Measurements from ENCODE around the gene WWOX.

WWOX gene

DNA sequence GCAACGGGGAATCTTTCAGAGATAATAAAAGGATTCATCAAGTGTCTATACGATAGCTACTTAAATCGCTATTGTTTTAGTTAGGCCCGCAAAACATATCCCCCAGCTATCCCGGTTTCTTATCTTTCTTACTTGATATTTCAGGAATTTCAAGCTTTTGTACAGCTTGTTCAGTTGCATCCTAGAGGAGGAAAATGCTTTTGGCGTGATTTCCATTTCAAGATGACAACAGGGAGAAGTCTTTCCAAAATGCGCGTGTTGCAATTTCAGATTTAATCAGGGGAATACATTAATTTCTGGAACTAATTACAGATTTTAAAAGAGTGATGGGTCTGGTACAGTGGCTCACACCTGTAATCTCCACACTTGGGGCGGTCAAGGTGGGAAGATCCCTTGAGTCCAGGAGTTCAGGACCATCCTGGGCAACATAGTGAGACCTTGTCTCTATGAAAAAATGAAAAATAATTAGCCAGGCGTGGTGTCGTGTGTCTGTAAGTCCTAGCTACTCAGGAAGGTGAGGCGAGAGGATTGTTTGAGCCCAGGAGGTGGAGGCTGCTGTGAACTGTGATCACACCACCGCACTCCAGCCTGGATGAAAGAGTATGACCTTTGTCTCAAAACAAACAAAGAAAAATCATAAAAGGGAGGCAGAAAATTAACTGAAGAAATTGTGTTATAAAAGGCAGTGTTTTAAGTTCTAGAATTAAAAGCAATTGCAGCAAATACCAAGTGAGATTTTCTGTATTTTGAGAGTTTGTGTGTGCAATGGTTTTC lies 954.9 kb downstream of the WWOX start:
- no peaks in the 10 kb centered on the region for H3K36me3 ChIP-seq (replicated peaks; ENCODE audit: insufficient read depth, low read length)
- H3K4me2 ChIP-seq (ENCODE audit: low read depth, low read length): no peak overlapping the region
- no peaks in the 10 kb centered on the region for H3K27me3 ChIP-seq (replicated peaks; ENCODE audit: insufficient read depth, low read length)
- H3K9me3 ChIP-seq (replicated peaks; ENCODE audit: insufficient read depth, low read length): no peaks in the 10 kb centered on the region
- TF ChIP-seq EZH2 (optimal IDR thresholded peaks at IDR 0.05; ENCODE audit: low read depth, low read length): no peak
- TF ChIP-seq, protein P1, sequence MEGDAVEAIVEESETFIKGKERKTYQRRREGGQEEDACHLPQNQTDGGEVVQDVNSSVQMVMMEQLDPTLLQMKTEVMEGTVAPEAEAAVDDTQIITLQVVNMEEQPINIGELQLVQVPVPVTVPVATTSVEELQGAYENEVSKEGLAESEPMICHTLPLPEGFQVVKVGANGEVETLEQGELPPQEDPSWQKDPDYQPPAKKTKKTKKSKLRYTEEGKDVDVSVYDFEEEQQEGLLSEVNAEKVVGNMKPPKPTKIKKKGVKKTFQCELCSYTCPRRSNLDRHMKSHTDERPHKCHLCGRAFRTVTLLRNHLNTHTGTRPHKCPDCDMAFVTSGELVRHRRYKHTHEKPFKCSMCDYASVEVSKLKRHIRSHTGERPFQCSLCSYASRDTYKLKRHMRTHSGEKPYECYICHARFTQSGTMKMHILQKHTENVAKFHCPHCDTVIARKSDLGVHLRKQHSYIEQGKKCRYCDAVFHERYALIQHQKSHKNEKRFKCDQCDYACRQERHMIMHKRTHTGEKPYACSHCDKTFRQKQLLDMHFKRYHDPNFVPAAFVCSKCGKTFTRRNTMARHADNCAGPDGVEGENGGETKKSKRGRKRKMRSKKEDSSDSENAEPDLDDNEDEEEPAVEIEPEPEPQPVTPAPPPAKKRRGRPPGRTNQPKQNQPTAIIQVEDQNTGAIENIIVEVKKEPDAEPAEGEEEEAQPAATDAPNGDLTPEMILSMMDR (IDR thresholded peaks at IDR 0.05; ENCODE audit: low read length): no peak
- no peak for TF ChIP-seq EZH2phosphoT487 (IDR thresholded peaks at IDR 0.05; ENCODE audit: low read length)
- no peaks in the 10 kb centered on the region for H3K9me2 ChIP-seq (replicated peaks; ENCODE audit: insufficient read depth, low read length)
- H2AFZ ChIP-seq (ENCODE audit: low read length): no peak overlapping the region
- H3K4me1 ChIP-seq (ENCODE audit: low read length): no peaks in the 10 kb centered on the region
- H4K20me1 ChIP-seq (ENCODE audit: insufficient read depth, low read length): no peaks in the 10 kb centered on the region
- no peak overlapping the region for H3K9ac ChIP-seq (ENCODE audit: low read length)
- DNase-seq: no peak
- H3K4me3 ChIP-seq (ENCODE audit: low read length): no peak overlapping the region
- no peaks in the 10 kb centered on the region for H3F3A ChIP-seq (ENCODE audit: insufficient read depth, low read length)
- H3K27ac ChIP-seq (ENCODE audit: low read length): no peak overlapping the region
- no peaks in the 10 kb centered on the region for H3K79me2 ChIP-seq (ENCODE audit: low read length)

DNA sequence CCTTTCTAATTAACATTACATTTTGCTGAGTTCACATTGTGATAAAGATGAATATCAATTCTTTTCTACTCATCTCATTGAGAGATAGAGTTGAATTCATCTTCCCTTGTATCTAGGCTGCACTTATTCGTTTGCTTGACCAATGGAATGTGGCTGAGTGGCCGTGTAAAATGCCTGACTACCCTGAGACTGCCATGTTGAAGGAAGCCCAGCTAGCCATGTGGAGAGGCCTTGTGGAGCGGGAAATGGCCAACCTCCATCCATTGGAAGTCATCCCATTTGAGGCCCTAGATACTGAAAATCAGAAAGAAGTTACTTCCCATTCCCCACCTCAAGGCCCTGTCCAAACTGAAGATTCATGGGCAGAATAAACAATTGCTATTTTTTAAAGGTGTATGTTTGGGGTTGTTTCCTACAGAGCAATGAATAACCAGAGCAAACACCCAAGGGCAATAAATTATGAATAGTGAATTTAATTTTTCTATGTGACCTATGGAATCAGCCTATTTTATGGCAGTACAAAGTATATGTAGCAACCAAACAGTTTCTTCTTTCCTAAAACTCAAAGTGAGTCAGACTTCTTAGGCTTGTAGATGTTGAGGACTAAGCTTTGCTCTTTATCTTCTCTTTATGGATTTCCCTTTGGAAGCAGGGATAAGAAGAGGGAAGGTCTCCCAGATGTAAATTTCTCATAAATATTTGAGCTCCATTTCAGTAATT lies 956.0 kb downstream of the WWOX start:
- no peaks in the 10 kb centered on the region for H3F3A ChIP-seq (ENCODE audit: insufficient read depth, low read length)
- TF ChIP-seq, protein P1 (IDR thresholded peaks at IDR 0.05; ENCODE audit: low read length): no peak
- TF ChIP-seq EZH2phosphoT487 (IDR thresholded peaks at IDR 0.05; ENCODE audit: low read length) (no peak), EZH2 (optimal IDR thresholded peaks at IDR 0.05; ENCODE audit: low read depth, low read length) (no peak)
- H3K4me2 ChIP-seq (ENCODE audit: low read depth, low read length): no peak overlapping the region

DNA sequence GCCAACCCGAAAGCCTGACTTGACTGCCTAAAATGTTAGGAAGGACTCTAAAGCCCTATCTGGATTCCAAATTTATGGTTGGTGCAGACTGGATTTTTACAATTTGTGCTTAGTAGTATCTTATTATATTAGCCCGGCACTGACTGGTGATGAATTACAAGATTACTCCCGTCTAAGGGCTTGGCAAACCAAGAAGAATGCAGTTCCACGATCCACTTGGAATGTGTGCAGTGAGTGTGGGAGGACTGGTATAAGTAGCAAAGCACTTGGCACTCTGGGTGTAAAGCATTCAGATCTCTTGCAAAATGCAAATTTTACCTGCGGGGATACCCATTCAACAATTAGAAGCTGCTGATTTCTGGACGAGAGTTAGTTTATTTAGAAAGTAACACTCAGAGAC lies 961.7 kb downstream of the WWOX start:
- H3F3A ChIP-seq (ENCODE audit: insufficient read depth, low read length): no peaks in the 10 kb centered on the region
- no peaks in the 10 kb centered on the region for H4K20me1 ChIP-seq (ENCODE audit: insufficient read depth, low read length)
- H2AFZ ChIP-seq (ENCODE audit: low read length): no peak overlapping the region
- no peaks in the 10 kb centered on the region for H3K79me2 ChIP-seq (ENCODE audit: low read length)
- H3K27ac ChIP-seq (ENCODE audit: low read length): no peak overlapping the region
- no peaks in the 10 kb centered on the region for H3K9me2 ChIP-seq (replicated peaks; ENCODE audit: insufficient read depth, low read length)
- H3K36me3 ChIP-seq (replicated peaks; ENCODE audit: insufficient read depth, low read length): no peaks in the 10 kb centered on the region
- H3K4me1 ChIP-seq (ENCODE audit: low read length): no peaks in the 10 kb centered on the region
- H3K27me3 ChIP-seq (replicated peaks; ENCODE audit: insufficient read depth, low read length): no peaks in the 10 kb centered on the region
- H3K4me3 ChIP-seq (ENCODE audit: low read length): no peak overlapping the region
- TF ChIP-seq EZH2 (optimal IDR thresholded peaks at IDR 0.05; ENCODE audit: low read depth, low read length) (no peak), EZH2phosphoT487 (IDR thresholded peaks at IDR 0.05; ENCODE audit: low read length) (no peak)
- TF ChIP-seq, protein P1 (IDR thresholded peaks at IDR 0.05; ENCODE audit: low read length): no peak
- no peak overlapping the region for H3K9ac ChIP-seq (ENCODE audit: low read length)
- H3K4me2 ChIP-seq (ENCODE audit: low read depth, low read length): no peak overlapping the region
- no peaks in the 10 kb centered on the region for H3K9me3 ChIP-seq (replicated peaks; ENCODE audit: insufficient read depth, low read length)
- no peak for DNase-seq

More for the DNA sequence above, 956.0 kb downstream of the WWOX start:
- H3K9me3 ChIP-seq (replicated peaks; ENCODE audit: insufficient read depth, low read length): no peaks in the 10 kb centered on the region
- no peaks in the 10 kb centered on the region for H3K36me3 ChIP-seq (replicated peaks; ENCODE audit: insufficient read depth, low read length)
- no peak overlapping the region for H3K27ac ChIP-seq (ENCODE audit: low read length)
- no peaks in the 10 kb centered on the region for H4K20me1 ChIP-seq (ENCODE audit: insufficient read depth, low read length)
- no peak overlapping the region for H2AFZ ChIP-seq (ENCODE audit: low read length)
- H3K27me3 ChIP-seq (replicated peaks; ENCODE audit: insufficient read depth, low read length): no peaks in the 10 kb centered on the region
- DNase-seq: no peak
- no peaks in the 10 kb centered on the region for H3K9me2 ChIP-seq (replicated peaks; ENCODE audit: insufficient read depth, low read length)
- H3K4me1 ChIP-seq (ENCODE audit: low read length): no peaks in the 10 kb centered on the region
- no peaks in the 10 kb centered on the region for H3K79me2 ChIP-seq (ENCODE audit: low read length)
- H3K9ac ChIP-seq (ENCODE audit: low read length): no peak overlapping the region
- H3K4me3 ChIP-seq (ENCODE audit: low read length): no peak overlapping the region

Measured in MM.1S (cell line).